Activated CD4-positive, alpha-beta T cell treated with anti-CD3 and anti-CD28 coated beads, Interleukin-2, amount 50 U/mL, for 4 hours (primary cell): Measurements from ENCODE around the gene ADAMTS6.

ENCODE experiments used
- DNase-seq, 2 experiments: peaks; one replicate each; pipeline ENCODE4 v3.0.0-alpha.2; 2020

Gene ADAMTS6

GRCh38 chr5:65268525-65268924 lies 213.2 kb downstream of the ADAMTS6 start:
- DNase-seq: no peak

GRCh38 chr5:65264420-65264819 lies 217.3 kb downstream of the ADAMTS6 start:
- DNase-seq: no peak

GRCh38 chr5:65263321-65263720 lies 218.4 kb downstream of the ADAMTS6 start:
- no peak for DNase-seq

- no peak for DNase-seq
Observed at GRCh38 chr5:65262649-65263059, 219.1 kb downstream of the ADAMTS6 start.

GRCh38 chr5:65262096-65262495 lies 219.6 kb downstream of the ADAMTS6 start:
- DNase-seq: no peak

- no peak for DNase-seq
Observed at GRCh38 chr5:65261499-65261898, 220.2 kb downstream of the ADAMTS6 start.

- DNase-seq: no peak
Observed at GRCh38 chr5:65255294-65255693, 226.4 kb downstream of the ADAMTS6 start.

- no peak for DNase-seq
Observed at GRCh38 chr5:65252977-65253376, 228.7 kb downstream of the ADAMTS6 start.

- no peak for DNase-seq
Observed at GRCh38 chr5:65248896-65249295, 232.8 kb downstream of the ADAMTS6 start.

- DNase-seq: no peak
Observed at GRCh38 chr5:65247594-65247993, 234.1 kb downstream of the ADAMTS6 start.

GRCh38 chr5:65246741-65247140 lies 235.0 kb downstream of the ADAMTS6 start:
- no peak for DNase-seq

GRCh38 chr5:65244031-65244430 lies 237.7 kb downstream of the ADAMTS6 start:
- no peak for DNase-seq

GRCh38 chr5:65243161-65243560 lies 238.6 kb downstream of the ADAMTS6 start:
- DNase-seq: no peak

GRCh38 chr5:65229841-65230240 lies 251.9 kb downstream of the ADAMTS6 start:
- DNase-seq: no peak

GRCh38 chr5:65213921-65214525 lies 267.7 kb downstream of the ADAMTS6 start:
- no peak for DNase-seq

- no peak for DNase-seq
Observed at GRCh38 chr5:65209341-65209740, 272.4 kb downstream of the ADAMTS6 start.

- no peak for DNase-seq
Observed at GRCh38 chr5:65204966-65205365, 276.8 kb downstream of the ADAMTS6 start.

- no peak for DNase-seq
Observed at GRCh38 chr5:65203746-65204145, 278.0 kb downstream of the ADAMTS6 start.

GRCh38 chr5:65199993-65200675 lies 281.6 kb downstream of the ADAMTS6 start:
- no peak for DNase-seq

- DNase-seq: no peak
Observed at GRCh38 chr5:65198456-65199120, 283.1 kb downstream of the ADAMTS6 start.

GRCh38 chr5:65197531-65198455 lies 283.9 kb downstream of the ADAMTS6 start:
- DNase-seq: no peak

- DNase-seq: no peak
Observed at GRCh38 chr5:65194871-65195270, 286.8 kb downstream of the ADAMTS6 start.

GRCh38 chr5:65192331-65192730 lies 289.4 kb downstream of the ADAMTS6 start:
- no peak for DNase-seq
